ENCODE measurements around the gene PILRB. TPM values are rescaled to one million over a fixed set of nuclear protein-coding genes. Genes with fewer than 3 reads are reported as not detected.

Gene PILRB
- total and polyA plus RNA-seq, 2 of the 13 experiments (the other 11 are each of a cell fraction or from before 2014, with no cell fraction given): 16.6 to 33.8 TPM

- TF ChIP-seq MIER2 (CRISPR knock-in tag; IDR thresholded peaks at IDR 0.05): no peak
- no peak for TF ChIP-seq ZNF44 (CRISPR knock-in tag; IDR thresholded peaks at IDR 0.05)
- TF ChIP-seq PBX3 (CRISPR knock-in tag; IDR thresholded peaks at IDR 0.05; ENCODE audit: borderline replicate concordance): no peak
- no peak for TF ChIP-seq ZFAT (CRISPR knock-in tag; conservative IDR thresholded peaks at IDR 0.05)
- TF ChIP-seq MIER3 (CRISPR knock-in tag; IDR thresholded peaks at IDR 0.05; ENCODE audit: borderline replicate concordance): no peak
- TF ChIP-seq GABPB1 (CRISPR knock-in tag; IDR thresholded peaks at IDR 0.05): no peak
- no peak for TF ChIP-seq TEAD2 (CRISPR knock-in tag; IDR thresholded peaks at IDR 0.05)
- TF ChIP-seq, protein P1, sequence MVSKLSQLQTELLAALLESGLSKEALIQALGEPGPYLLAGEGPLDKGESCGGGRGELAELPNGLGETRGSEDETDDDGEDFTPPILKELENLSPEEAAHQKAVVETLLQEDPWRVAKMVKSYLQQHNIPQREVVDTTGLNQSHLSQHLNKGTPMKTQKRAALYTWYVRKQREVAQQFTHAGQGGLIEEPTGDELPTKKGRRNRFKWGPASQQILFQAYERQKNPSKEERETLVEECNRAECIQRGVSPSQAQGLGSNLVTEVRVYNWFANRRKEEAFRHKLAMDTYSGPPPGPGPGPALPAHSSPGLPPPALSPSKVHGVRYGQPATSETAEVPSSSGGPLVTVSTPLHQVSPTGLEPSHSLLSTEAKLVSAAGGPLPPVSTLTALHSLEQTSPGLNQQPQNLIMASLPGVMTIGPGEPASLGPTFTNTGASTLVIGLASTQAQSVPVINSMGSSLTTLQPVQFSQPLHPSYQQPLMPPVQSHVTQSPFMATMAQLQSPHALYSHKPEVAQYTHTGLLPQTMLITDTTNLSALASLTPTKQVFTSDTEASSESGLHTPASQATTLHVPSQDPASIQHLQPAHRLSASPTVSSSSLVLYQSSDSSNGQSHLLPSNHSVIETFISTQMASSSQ (IDR thresholded peaks at IDR 0.05; ENCODE audit: low read depth): no peak
- TF ChIP-seq, protein P1 (CRISPR knock-in tag; IDR thresholded peaks at IDR 0.05; ENCODE audit: borderline replicate concordance): no peak
- no peak for TF ChIP-seq RFXANK (CRISPR knock-in tag; IDR thresholded peaks at IDR 0.05)
- TF ChIP-seq DNMT1 (CRISPR knock-in tag; IDR thresholded peaks at IDR 0.05): no peak
- TF ChIP-seq, protein P2, sequence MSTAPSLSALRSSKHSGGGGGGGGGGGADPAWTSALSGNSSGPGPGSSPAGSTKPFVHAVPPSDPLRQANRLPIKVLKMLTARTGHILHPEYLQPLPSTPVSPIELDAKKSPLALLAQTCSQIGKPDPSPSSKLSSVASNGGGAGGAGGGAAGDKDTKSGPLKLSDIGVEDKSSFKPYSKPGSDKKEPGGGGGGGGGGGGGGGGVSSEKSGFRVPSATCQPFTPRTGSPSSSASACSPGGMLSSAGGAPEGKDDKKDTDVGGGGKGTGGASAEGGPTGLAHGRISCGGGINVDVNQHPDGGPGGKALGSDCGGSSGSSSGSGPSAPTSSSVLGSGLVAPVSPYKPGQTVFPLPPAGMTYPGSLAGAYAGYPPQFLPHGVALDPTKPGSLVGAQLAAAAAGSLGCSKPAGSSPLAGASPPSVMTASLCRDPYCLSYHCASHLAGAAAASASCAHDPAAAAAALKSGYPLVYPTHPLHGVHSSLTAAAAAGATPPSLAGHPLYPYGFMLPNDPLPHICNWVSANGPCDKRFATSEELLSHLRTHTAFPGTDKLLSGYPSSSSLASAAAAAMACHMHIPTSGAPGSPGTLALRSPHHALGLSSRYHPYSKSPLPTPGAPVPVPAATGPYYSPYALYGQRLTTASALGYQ (CRISPR knock-in tag; IDR thresholded peaks at IDR 0.05): no peak
- Histone ChIP-seq H4K20me1 (ENCODE audit: insufficient read depth, low read length) (no peaks in the 10 kb centered on the region), H3K4me3 (replicated peaks in 1 of 3; ENCODE audit: insufficient read depth in 1 of 3, low read depth in 2 of 3, low read length in 3 of 3) (no peak overlapping the region), H3K4me1 (ENCODE audit: insufficient read depth, low read length) (peaks cover 12% of the 10 kb centered on the region), H3K27ac (ENCODE audit: extremely low read length, insufficient read depth, low read length) (no peak overlapping the region), H3K36me3 (replicated peaks in 1 of 2; ENCODE audit: control insufficient read depth in 1 of 2, insufficient read depth in 2 of 2, low read length in 2 of 2) (no peaks in the 10 kb centered on the region), H3K4me2 (ENCODE audit: low read depth, low read length) (no peak overlapping the region), H2AFZ (ENCODE audit: low read length) (no peak overlapping the region), H3K79me2 (ENCODE audit: insufficient read depth, low read length) (no peaks in the 10 kb centered on the region), H3K9me3 (ENCODE audit: low read length) (no peaks in the 10 kb centered on the region), H3K9ac (ENCODE audit: insufficient read depth, low read depth, low read length) (no peak overlapping the region), H3K27me3 (ENCODE audit: control insufficient read depth in 1 of 2, insufficient read depth in 2 of 2, low read length in 2 of 2) (peaks cover 0 to 26% of the 10 kb centered on the region in 2 experiments; a peak in 1 of 5 replicates)
- 28% methylated on average over 4 of the region's 5 CpGs for WGBS (ENCODE audit: low lambda C conversion rate)
- DNase-seq (ENCODE audit: low spot score): no peak
- in situ Hi-C loops (cut with HindIII; ENCODE audit: extremely low pct_ligation_motif_present, low pct_unique_long_range_greater_than_20kb): no loop called here
- ATAC-seq: no peak
- FAIRE-seq: no peak
- CTCF ChIA-PET (ENCODE audit: low intra/inter-chr PET ratio, low total read pairs): no interaction called here
- no TSS peak for BruUV-seq (replicated peaks)
- POLR2A ChIA-PET: interaction anchor here (0.9 kb wide), 1 partner anchor 41 kb away, joined by 3 read pairs; the partner anchor contains the start of gene ZCWPW1
- intact Hi-C loops (cut with micrococcal nuclease; ENCODE audit: unreplicated experiment): no loop called here
Measured at GRCh38 chr7:100386940-100387339, 29.0 kb downstream of the PILRB start.
